AG08396 (cell line): ENCODE results near the gene UQCC2.

Experiments used
- DNase-seq: peaks from one replicate; pipeline ENCODE4 v3.0.0; 2012; ENCODE audit warnings: low spot score, mixed read lengths

Gene UQCC2

DNA sequence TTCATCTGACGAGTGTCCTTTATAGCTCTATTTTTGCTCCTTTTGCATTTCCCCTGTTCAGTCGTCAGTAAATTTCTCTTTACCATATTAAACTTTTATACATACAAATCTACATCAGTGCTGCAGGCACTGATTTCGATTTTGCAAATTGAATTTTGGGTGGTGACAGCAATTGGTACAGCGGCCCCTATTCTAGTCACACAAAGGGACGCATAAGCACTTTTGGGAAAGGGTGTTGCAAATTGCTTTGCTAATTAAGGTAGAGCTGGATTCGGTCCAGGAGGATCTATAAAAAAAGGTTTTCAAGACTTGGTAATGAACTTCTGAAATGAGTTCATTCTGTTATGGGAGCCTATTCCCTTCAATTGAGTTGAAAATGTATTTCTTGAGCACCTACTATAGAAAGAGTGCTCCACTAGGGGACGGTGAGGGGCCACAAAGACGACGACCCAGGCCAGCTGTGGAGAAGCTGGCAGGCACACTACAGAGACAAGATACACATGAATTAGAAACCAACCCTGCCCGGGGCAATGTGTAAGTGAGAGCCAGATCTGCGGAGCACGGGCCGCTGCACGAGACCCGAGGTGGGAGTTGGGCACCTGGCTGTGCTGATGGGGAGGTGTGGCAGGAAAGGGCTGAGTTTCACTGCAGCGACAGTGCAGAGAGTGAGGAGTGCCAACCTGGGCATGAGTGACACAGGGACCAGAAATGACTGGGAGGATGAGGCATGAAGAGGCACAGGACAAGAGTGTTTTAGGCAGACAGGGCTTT, 5.4 kb downstream of the UQCC2 start:
- no peak for DNase-seq

DNA sequence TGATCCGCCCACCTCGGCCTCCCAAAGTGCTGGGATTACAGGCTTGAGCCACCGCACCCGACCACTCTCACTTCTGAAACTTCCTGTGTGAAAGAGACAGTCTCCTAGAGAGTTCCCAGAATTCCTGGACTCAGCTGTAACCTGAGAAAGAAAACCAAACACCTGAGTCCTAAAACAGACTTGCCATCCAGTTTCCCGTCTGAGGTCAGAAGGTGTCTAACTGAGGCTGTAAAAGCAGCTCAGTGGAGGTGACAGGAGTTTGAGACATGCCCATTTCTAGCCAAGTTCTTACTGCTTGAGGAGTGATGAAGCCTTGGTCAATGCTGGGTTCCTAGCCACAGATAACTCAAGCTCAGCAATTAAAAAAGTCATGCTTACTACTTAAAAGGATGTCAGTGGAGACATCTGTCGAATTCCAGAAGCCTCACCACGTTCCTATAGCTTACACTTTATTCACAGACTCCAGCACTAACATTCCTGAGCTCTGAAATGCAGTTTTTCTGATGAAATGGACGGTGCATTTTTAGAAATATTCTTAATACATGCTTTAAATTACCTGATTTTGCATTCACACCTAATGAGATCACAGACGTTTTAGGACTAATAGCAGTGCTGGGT, 6.1 kb downstream of the UQCC2 start:
- DNase-seq = no peak

DNA sequence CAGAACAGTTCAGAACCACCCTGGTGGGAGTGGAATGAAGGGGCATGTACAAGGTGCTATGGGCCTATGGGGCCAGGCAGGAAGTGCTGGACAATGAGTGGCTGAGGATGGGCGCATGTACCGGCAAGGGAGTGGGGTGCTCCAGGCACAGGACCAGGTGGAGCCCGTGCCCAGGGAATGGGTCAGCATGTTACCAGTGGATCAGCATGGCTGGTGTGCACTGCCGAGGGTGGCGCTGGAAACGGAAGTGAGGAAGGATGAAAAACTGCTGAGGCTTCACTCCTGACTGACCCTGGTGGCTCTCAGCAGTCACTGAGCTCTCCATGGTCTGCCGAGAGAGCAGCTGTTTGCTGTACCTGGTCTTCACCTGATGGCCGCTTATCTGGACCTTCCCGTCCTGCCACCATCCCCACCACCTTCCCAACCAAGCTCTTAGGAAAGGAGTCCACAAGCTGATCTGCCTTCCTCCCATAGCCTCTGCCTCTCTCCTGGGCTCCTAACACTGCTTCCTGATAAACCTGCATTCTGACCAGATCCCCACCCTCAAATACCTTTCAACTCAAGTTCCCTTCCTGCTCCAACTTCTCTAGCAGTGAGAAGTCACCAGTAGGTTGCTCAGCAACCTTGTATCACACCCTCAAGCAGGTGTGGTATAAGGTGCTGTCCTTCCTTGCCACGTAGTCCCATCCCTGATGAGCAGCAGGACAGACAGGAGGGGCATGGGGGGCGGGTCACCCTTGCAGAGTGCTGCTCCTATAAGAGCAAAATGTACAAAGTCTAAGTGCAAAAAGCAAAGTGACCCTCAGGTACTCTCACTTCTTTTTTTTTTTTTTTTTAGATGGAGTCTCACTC, 7.1 kb downstream of the UQCC2 start:
- DNase-seq = no peak

DNA sequence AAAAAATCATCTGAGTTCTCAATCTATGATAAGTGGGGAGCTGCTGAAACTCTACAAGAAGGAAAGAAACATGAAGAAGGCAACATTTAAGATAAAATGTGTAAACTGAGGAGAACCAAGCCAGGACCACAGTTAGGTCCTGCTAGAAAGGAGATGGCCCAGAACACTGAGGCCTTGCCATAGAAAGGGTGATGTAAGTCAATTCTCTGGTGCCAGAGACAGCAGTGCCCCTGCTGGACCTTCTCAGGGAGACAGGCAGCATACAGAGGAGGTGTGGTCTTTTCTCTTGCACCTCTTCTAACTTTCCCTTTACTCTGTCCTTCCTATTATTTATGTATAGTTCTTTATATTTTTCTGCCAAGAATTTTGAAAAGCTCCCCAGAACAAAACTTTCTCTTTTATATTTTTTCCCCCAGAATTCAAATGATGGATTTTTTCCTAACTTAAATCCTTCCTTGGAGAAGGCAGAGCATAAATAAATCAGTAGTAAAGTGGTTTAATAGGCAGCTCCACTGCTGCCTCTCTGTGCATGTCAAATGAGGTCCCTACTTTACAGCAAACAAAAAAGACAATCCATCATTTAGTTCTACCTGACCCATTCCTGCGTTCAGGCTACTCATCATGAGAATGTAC, 9.0 kb downstream of the UQCC2 start:
- DNase-seq = peak; percentile 76

DNA sequence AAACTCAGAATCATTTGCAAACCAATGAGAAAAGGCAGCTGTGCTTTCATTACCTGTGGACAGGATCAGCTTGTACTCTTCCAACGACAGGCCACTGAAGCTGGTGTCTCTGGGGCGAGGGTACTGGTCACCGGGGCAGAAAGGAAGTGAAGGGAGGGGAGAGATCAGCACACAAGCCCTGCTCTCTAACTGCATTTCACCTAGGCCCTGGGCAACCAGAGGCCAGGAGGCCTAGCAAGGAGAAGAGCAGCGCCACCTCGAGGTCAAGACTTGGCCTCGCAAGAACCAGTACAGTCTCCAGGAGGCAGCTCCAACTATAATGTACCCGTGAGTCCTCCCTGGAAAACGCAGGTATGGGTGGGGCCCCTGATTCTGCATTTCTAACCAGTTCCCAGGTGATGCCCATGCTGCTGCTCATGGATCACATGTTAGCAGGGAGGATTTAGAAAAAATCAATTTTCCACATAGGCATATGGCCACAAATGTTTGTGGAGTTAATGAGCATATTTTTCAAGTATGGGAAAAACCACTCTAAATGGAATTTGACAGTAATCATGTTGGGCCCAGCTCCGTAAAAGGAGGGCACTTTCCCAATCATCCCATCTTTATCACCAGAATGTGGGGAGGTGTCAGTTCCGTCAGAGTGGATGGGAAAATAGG, 11.0 kb downstream of the UQCC2 start:
- DNase-seq = peak; percentile 65

DNA sequence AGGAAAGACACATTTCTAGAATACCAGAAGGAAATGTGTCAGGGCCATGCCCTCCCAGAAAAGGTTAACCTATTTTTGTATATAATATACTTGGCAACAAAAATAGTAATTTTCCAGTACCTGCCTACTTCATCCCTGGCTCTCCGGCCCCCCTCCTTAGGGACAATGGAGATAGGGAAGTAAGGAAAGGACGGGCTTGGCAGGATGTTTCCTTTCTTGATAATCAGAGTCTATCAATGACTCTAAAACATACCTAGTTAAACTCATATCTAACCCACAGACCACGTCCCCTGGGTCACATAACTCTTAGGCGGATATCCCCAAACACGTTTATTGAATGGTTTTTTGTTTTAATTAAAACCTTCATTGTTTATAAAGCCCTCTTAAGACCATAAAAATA, 11.8 kb downstream of the UQCC2 start:
- no peak for DNase-seq

DNA sequence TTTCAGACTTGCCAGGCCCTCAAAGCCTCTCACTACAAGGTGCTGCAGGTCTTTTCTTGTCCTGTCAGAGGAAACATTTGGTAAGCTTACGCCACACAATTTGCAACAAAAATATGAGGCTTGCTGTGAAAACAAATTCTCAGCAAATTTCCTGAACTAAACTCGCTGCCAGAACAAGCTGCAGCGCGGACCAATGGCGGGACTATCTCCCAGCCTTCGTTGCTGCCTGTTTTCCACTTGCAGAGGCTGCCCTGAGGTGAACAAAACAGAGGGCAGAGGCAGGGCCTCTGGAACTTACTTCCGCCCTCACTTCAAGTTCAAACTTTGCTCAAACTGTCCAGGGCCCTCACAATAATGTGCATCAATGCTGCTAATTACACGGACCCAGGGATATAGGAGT, 12.4 kb downstream of the UQCC2 start:
- DNase-seq = no peak

DNA sequence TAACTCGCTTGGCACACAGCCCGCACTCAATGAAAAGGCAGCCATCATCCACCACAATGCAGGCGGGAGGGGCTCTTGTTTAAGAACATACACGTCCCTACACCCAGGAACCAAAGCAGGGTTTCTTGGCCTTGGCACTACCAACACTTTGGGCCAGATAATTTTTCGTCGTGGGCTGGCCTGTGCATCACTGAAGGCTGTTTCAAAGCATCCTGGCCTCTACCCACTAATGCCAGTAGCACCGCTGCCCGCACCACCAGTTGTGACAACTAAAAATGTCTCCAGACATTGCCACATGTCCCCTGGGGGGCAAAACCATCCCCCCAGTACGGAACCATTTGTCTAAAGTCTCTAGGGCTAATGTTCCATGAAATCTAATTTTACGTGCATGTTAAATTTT, 13.0 kb downstream of the UQCC2 start:
- no peak for DNase-seq

DNA sequence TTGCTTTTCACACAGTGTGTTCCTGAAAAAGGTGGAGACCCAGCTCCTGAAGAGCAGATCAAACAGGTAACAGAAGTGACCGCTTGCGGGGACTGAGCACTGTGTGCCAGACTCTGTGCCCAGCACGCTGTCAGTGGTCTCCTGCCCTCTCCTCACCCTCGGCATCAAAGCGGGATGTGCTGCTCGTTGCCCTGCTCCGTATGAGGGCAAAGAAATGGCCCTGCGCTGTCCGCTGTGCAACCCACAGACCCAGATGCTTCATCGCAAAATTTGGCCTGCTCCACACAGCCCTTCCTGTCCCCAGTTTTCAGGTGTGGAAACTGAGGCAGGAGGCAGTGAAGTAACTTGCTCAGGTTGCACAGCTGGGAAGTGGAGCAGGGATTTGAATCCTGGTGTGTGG, 13.7 kb downstream of the UQCC2 start:
- DNase-seq = no peak

DNA sequence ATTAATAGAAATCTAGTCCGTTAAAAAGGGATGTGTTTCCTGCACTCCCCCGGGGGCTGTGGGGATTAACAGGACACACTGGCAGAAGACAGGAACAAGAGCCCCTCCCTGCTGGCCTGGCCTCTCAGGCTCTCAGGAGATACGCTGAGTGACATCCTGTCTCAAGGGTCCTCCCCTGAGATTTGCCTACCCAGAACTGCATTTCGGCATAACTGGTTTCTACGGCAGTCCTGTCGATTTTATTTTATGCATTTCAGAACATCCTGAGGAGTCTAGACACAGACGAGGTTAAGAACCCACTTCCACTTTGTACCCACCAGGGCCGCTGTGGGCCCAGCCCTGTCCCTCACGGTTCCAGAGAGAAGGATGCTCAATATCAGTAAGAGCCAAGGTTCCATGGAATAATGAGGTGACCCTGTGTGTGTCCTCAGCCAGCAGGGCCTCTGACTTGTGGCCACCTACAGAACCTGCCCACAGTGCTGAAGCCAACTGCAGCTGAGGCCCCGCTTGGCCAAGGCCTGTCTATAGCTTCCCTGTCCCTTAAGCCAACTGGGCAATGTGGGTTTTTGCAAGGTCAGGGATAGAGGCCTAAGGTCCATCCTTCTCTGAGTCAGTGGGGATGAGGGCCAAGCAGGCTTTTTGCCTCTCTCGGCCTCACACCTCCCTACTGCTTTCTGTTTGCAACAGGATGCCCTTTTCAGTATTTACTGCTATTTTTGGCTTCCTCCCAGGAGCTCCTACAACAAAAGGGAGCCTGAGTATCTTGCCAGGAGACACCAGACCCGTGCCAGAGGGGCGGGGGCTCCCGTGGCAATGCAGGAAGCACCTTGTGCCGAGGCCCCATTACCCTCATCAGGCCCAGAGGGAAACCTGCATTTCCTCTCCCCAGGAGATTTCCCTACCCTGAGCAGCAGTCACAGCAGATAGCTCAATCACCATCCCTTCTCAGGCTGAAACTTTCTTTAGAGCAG, 14.7 kb downstream of the UQCC2 start:
- DNase-seq = peak; percentile 68

DNA sequence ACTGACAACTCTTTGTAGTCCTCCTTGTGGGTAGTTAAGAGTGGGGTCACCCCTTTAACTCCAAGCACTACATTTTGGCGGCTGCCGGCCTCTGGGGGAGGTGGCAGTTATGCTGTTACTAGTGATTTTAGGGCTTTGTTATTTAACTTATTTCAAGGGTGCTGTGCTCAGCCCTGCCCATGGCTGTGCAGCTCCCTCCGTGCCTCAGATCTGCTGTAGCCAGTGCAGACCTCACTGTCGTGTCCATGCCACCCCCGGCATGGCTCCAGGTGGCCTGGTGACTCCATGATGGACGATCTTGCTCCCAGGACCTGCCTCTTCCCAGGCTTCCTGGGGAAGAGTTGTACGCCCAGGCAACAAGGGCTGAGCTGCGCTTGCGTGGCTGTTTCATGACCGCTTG, 15.4 kb downstream of the UQCC2 start:
- no peak for DNase-seq

DNA sequence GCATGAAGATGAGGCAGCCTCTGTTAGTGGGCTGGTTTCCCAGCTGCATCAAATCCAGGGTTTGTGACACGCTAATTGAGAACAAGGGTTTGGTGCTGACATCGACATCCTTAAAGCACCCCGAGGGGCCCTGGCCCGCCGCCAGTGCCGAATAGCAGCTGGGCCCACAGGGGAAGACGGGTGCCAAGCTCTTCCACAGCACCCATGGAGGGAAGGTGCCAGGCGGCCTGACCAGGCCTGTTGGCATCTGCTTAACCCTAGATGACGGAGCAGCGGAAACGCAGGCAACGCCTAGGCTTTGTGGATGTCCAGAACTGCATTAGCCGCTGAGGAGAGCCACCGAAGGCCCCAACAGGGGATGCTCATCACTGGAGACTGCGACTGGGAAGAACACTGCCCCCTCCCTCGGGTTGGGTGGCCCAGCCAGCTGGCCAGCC, 16.0 kb downstream of the UQCC2 start:
- DNase-seq = no peak

DNA sequence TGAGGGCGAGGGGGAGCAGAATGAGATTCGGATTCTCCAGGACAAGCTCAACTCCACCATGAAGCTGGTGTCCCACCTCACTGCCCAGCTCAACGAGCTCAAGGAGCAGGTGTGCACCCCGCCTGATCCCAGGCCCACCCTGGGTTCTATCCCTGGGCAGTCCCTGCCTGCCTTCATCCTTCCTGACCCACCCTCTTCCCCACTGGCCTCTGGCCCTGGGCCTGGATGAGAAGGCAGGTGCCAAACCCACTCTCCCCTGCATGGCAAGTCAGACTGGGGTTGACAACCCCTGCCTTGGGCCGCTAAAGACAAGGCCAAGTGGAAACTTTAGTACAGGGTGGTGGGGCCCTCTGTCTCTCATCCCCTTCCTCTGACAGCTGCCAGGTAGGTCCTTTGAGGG, 16.5 kb downstream of the UQCC2 start:
- no peak for DNase-seq

DNA sequence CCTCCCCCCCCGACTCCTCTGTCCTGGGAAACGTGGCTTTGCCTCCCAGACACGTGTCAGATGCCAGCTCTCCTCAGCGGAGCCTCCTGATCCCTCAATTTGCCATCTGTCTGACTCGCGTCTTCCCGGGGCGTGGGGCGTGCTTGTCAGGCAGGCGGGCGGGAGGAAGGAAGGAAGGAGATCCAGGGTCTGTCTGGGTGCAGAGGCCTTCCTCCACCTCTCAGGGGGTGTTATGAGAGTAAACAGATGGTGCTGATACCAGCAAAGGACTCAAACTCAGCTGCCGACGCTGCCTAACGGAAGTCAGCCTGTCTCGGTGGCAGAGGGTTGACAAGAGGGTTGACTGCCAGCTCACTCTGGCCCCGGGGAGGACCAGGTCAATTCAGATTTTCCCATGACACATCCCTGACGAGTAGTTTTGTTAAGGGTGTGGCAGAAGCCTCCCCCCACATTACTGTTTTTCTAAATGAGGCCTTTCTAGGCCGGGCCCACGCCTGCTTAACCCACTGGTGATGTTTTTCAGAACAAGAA, 17.0 kb downstream of the UQCC2 start:
- DNase-seq = no peak

DNA sequence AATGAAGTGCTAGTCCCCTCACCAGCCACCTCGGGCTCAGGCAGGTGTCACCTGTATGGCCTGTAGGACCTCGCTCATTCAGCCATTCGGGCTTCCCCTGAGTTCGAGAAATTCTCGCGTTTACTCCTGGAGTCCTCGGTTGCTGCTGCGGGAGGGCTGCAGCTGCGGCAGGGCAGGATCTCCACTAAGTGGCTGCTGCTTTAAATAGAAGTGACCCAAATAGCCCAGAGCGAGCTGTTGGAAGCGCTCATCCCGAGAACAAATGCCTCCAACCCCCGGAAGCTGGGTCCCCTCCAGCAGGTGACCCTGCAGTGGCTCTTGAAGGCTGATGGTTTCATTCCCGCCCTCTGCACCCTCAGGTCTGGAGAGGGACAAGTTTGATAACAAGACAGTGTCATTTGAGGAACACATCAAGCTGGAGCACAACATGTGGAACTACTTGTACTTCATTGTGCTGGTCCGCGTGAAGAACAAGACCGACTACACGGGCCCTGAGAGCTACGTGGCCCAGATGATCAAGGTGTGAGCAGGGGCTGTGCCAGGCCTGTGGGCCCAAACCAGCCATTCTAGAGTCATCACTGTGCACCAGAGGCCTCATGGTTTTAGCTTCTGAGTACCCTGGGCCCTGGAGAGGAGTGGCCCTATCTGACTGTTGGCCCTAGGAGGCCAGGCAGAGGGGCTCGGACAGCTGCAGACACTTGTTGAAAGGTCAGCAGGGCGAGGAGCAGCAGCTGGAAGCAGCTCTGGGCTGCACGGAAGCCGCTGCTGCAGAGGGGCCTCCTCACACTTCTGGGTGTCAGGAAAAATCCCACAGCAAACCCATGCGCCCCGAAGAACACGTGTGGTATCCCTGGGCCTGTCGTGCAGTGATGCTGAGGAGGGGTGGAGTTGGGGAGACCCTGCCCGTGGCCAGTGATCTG, 18.1 kb downstream of the UQCC2 start:
- DNase-seq = no peak

DNA sequence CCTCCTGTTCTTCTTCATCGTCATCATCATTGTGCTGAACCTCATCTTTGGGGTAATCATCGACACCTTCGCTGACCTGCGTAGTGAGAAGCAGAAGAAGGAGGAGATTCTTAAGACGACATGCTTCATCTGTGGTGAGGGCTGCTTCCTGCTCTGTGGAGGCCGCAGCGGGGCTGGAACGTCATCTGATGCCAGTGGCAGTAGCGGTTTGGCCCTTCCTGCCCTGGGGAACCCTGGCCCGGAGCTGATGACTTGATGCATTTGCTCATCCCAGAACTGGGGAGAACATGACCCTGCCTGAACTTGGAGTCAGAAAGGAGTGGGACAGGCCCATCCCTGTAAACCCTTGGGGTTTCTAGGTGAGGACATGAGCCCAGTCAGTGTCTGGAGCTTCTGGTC, 18.7 kb downstream of the UQCC2 start:
- DNase-seq = no peak

DNA sequence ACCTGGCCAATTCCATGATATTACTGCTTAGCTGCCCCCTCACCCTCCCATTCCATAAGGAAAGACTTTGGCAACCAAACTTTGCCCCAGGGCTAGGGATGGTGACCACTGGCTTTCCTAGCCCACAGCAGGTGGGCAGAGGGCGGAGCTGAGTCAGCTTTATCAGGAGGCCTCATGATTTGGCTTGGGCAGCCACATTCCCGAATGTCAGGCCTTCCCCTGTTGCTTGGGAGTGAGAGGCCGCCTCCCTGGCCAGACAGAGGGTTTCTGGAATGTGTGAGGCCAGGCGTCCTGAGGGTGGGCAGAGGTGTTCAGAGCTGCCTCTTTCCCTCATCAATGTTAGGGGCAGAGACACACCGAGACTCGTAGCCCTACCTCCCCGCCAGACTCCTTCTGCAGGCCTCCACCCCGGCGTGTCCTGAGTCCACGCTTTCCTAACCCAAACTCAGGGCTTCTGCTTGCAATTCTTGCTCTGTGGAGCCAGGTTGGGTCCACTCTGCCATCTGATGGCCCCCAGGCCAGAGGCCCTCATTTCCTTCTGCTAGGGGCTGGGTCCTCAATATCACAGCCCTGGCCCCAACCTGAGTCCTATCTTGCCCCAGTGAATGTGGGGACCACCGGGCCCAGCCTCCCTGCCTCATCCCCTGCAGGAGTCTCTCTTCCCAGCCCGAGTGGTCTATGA, 19.3 kb downstream of the UQCC2 start:
- DNase-seq = no peak

DNA sequence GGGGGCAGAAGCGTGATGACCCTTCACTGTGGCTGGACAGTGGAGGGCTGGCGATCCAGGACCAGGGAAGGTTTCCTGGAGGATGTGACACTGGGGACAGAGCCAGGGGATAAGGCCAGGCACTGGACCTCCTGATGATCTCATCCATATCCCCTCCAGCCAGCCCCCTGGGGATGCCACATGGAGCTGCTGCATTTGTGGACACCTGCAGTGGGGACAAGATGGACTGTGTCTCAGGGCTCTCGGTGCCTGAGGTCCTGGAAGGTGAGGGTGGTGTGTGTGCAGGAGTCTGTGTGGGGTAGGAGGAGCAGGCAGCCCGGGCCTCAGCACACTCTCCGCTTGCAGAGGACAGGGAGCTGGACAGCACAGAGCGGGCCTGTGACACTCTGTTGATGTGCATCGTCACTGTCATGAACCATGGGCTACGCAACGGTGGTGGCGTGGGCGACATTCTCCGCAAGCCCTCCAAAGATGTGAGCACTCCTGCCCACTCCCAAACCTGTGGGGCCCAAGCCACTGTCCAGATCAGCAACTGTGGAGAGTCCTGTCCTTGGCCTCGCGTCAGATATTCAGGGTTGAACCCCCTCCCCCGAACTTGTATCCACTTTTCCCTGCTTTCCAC, 19.9 kb downstream of the UQCC2 start:
- no peak for DNase-seq
